Cardiac muscle cell (in vitro differentiated cells and primary cell): Measurements from ENCODE around the gene POU2AF1. TPM values are rescaled to one million over a fixed set of nuclear protein-coding genes. Genes with fewer than 3 reads are reported as not detected.

Source experiments
- DNase-seq, 2 donors: peaks; one replicate each; pipeline versions ENCODE4 v3.0.0 to v3.0.0-alpha.2; 2010 to 2017; ENCODE audit warnings: low read depth in 1 of 2, low spot score in 1 of 2
- H3K27ac ChIP-seq: fragments of 200-600 bp; sonication (generic); 2 replicates; pipeline ENCODE4 v1.5.1; 2016
- H3K27me3 ChIP-seq: fragments of 200-600 bp; sonication (generic); 2 replicates; pipeline ENCODE4 v1.6.0; 2016; ENCODE audit warnings: control low read depth
- H3K36me3 ChIP-seq: fragments of 200-600 bp; sonication (generic); 2 replicates; pipeline ENCODE4 v1.5.1; 2016; ENCODE audit warnings: control low read depth
- H3K4me1 ChIP-seq: fragments of 200-600 bp; sonication (generic); 2 replicates; pipeline ENCODE4 v1.8.1; 2017; ENCODE audit warnings: low read depth, mild to moderate bottlenecking, mixed run types
- H3K4me3 ChIP-seq: fragments of 200-600 bp; sonication (generic); 2 replicates; pipeline ENCODE4 v1.5.1; 2016; ENCODE audit warnings: mild to moderate bottlenecking
- H3K9me3 ChIP-seq: fragments of 200-600 bp; sonication (generic); 2 replicates; pipeline ENCODE4 v1.5.1; 2017; ENCODE audit warnings: low read depth, mild to moderate bottlenecking, control low read depth
- CTCF ChIP-seq: IDR thresholded peaks from 2 replicates; pipeline ENCODE4 v1.5.1; 2012; ENCODE audit warnings: low read depth, mild to moderate bottlenecking, low read length
- polyA plus RNA-seq: library from polyadenylated mRNA; unstranded; fragments of >200 nt; fragmentation: Nextera tagmentation; extraction: Ambion mirVana; gene quantifications from 2 replicates; pipeline ENCODE4 v1.2.1, GENCODE V29; 2016
- total RNA-seq: library from RNA; depleted of rRNA; stranded (reverse); fragments of >200 nt; gene quantifications from 2 replicates; pipeline ENCODE4 v1.2.3, GENCODE V29; 2016

The POU2AF1 gene
- total and polyA plus RNA-seq, 2 experiments from 2014 or later = not detected

GRCh38 chr11:111413849-111414248 lies 34.8 kb upstream of the POU2AF1 start:
- no peak for TF ChIP-seq CTCF
- H3K27me3 ChIP-seq = no peaks in the 10 kb centered on the region
- no peak overlapping the region for H3K4me3 ChIP-seq
- peaks cover 10% of the 10 kb centered on the region for H3K4me1 ChIP-seq
- no peaks in the 10 kb centered on the region for H3K36me3 ChIP-seq
- H3K27ac ChIP-seq = no peak overlapping the region
- no peaks in the 10 kb centered on the region for H3K9me3 ChIP-seq
- DNase-seq = no peak

GRCh38 chr11:111412293-111412692 lies 33.2 kb upstream of the POU2AF1 start:
- Histone ChIP-seq H3K27me3 (no peaks in the 10 kb centered on the region), H3K9me3 (no peaks in the 10 kb centered on the region), H3K27ac (no peak overlapping the region), H3K4me1 (peaks cover 5% of the 10 kb centered on the region), H3K4me3 (no peak overlapping the region), H3K36me3 (no peaks in the 10 kb centered on the region)
- TF ChIP-seq CTCF = no peak
- DNase-seq = no peak

GRCh38 chr11:111411456-111411855 lies 32.4 kb upstream of the POU2AF1 start:
- H3K4me1 ChIP-seq = no peaks in the 10 kb centered on the region
- no peak for TF ChIP-seq CTCF
- H3K36me3 ChIP-seq = no peaks in the 10 kb centered on the region
- no peaks in the 10 kb centered on the region for H3K9me3 ChIP-seq
- DNase-seq = no peak
- H3K4me3 ChIP-seq = no peak overlapping the region
- no peaks in the 10 kb centered on the region for H3K27me3 ChIP-seq
- H3K27ac ChIP-seq = no peak overlapping the region

- H3K4me3 ChIP-seq = no peak overlapping the region
- no peak for DNase-seq
- H3K27ac ChIP-seq = no peak overlapping the region
- no peaks in the 10 kb centered on the region for H3K9me3 ChIP-seq
- H3K27me3 ChIP-seq = no peaks in the 10 kb centered on the region
- H3K4me1 ChIP-seq = no peaks in the 10 kb centered on the region
- no peaks in the 10 kb centered on the region for H3K36me3 ChIP-seq
- TF ChIP-seq CTCF = no peak
Measured at GRCh38 chr11:111410951-111411350, 31.9 kb upstream of the POU2AF1 start.

GRCh38 chr11:111409915-111410314 lies 30.8 kb upstream of the POU2AF1 start:
- no peak for DNase-seq
- no peak for TF ChIP-seq CTCF
- Histone ChIP-seq H3K9me3 (no peaks in the 10 kb centered on the region), H3K4me3 (no peak overlapping the region), H3K27ac (no peak overlapping the region), H3K36me3 (no peaks in the 10 kb centered on the region), H3K27me3 (no peaks in the 10 kb centered on the region), H3K4me1 (no peaks in the 10 kb centered on the region)
